HL-60/S4 treated with retinoic acid at 250 ng/mL for 4 days and 3 days (cell line): ENCODE results near the gene METTL23.
"Not testable (repeated sequence)": the region's sequence is repeated elsewhere in the genome, so short reads cannot be mapped to it uniquely, and the experiment has no call there.

Experiments
- in situ Hi-C: fragments of 300-500 bp; cut with MboI; formaldehyde crosslinking; loops from 2 replicates; pipeline ENCODE4 v1.7.0; 2022; ENCODE audit warnings: low sequenced_read_pairs

METTL23 gene

GRCh38 chr17:76695059-76695831 lies 31.4 kb upstream of the METTL23 start:
- in situ Hi-C loops = no loop called here

GRCh38 chr17:76696763-76697701 lies 29.6 kb upstream of the METTL23 start:
- in situ Hi-C loops = no loop called here

- in situ Hi-C loops = no loop called here
These were observed 28.8 kb upstream of the METTL23 start for GRCh38 chr17:76697702-76698465.

- in situ Hi-C loops = not testable (repeated sequence)
These were observed 28.1 kb upstream of the METTL23 start for GRCh38 chr17:76698466-76698977.

- in situ Hi-C loops = no loop called here
These were observed 26.4 kb upstream of the METTL23 start for GRCh38 chr17:76700270-76700616.

- in situ Hi-C loops = no loop called here
These were observed 25.8 kb upstream of the METTL23 start for GRCh38 chr17:76700617-76701470.

GRCh38 chr17:76701471-76701967 lies 25.1 kb upstream of the METTL23 start:
- in situ Hi-C loops = no loop called here

- in situ Hi-C loops = no loop called here
These were observed 24.6 kb upstream of the METTL23 start for GRCh38 chr17:76702076-76702475.

GRCh38 chr17:76702941-76703637 lies 23.6 kb upstream of the METTL23 start:
- in situ Hi-C loops = no loop called here

GRCh38 chr17:76704805-76705204 lies 21.8 kb upstream of the METTL23 start:
- in situ Hi-C loops = no loop called here

GRCh38 chr17:76706817-76707216 lies 19.8 kb upstream of the METTL23 start:
- in situ Hi-C loops = no loop called here

- in situ Hi-C loops = no loop called here
These were observed 18.4 kb upstream of the METTL23 start for GRCh38 chr17:76707985-76708807.

- in situ Hi-C loops = no loop called here
These were observed 17.3 kb upstream of the METTL23 start for GRCh38 chr17:76709077-76709950.

GRCh38 chr17:76709951-76710862 lies 16.4 kb upstream of the METTL23 start:
- in situ Hi-C loops = not testable (repeated sequence)

- in situ Hi-C loops = no loop called here
These were observed 15.6 kb upstream of the METTL23 start, which contains the start of gene MXRA7 for GRCh38 chr17:76710863-76711611. TSS of gene MXRA7 (minus strand) at chr17:76710965. CDS start at chr17:76710946, 19 bp downstream.

- in situ Hi-C loops = not testable (repeated sequence)
These were observed 14.3 kb upstream of the METTL23 start for GRCh38 chr17:76712321-76712720.
